ENCODE measurements around the gene CPNE8. TPM values are rescaled to one million over a fixed set of nuclear protein-coding genes. Genes with fewer than 3 reads are reported as not detected.

CPNE8 gene
- total and polyA plus RNA-seq, 2 of the 4 experiments (the other 2 are of a cell fraction): not detected

- no TSS peak for BruUV-seq (replicated peaks)
- no peaks in the 10 kb centered on the region for H3K9me1 ChIP-seq (ENCODE audit: insufficient read depth, low read length)
- WGBS, 2 experiments (ENCODE audit: extremely low coverage in 2 of 2, insufficient read length in 1 of 2): no CpG with 5 or more reads among the region's 2 CpGs
- H3K18ac ChIP-seq (ENCODE audit: low read depth, low read length): no peak overlapping the region
- ATAC-seq (ENCODE audit: low read depth) (no peak), DNase-seq (no peak)
- no peak overlapping the region for H2BK20ac ChIP-seq (ENCODE audit: low read depth, low read length)
- no peaks in the 10 kb centered on the region for H4K20me1 ChIP-seq (ENCODE audit: insufficient read depth, low read length)
- TF ChIP-seq BHLHE40 (IDR thresholded peaks at IDR 0.05; ENCODE audit: low read depth, low read length) (no peak), FOS (IDR thresholded peaks at IDR 0.05; ENCODE audit: low read depth, low read length) (no peak), RFX5 (IDR thresholded peaks at IDR 0.05; ENCODE audit: low read depth, low read length) (no peak), CHD1 (IDR thresholded peaks at IDR 0.05; ENCODE audit: low read depth, low read length) (no peak), NFE2L2 (IDR thresholded peaks at IDR 0.05; ENCODE audit: low read depth, low read length) (no peak), RAD21 (IDR thresholded peaks at IDR 0.05; ENCODE audit: low read length) (no peak), CEBPB (IDR thresholded peaks at IDR 0.05; ENCODE audit: low read depth, low read length) (no peak), USF2 (IDR thresholded peaks at IDR 0.05; ENCODE audit: low read depth, low read length) (no peak), MAZ (IDR thresholded peaks at IDR 0.05; ENCODE audit: borderline replicate concordance, low read depth, low read length) (no peak), MXI1 (IDR thresholded peaks at IDR 0.05; ENCODE audit: borderline replicate concordance, low read depth, low read length) (no peak), POLR2A (IDR thresholded peaks at IDR 0.05; ENCODE audit: low read depth, low read length) (no peak), CTCF (conservative IDR thresholded peaks at IDR 0.05; ENCODE audit: low read depth, low read length) (no peak), MAFK (IDR thresholded peaks at IDR 0.05; ENCODE audit: low read depth, low read length) (no peak), SMC3 (IDR thresholded peaks at IDR 0.05; ENCODE audit: low read depth, low read length) (no peak), RCOR1 (IDR thresholded peaks at IDR 0.05; ENCODE audit: insufficient replicate concordance, low read length) (no peak)
- TF ChIP-seq, protein P1, sequence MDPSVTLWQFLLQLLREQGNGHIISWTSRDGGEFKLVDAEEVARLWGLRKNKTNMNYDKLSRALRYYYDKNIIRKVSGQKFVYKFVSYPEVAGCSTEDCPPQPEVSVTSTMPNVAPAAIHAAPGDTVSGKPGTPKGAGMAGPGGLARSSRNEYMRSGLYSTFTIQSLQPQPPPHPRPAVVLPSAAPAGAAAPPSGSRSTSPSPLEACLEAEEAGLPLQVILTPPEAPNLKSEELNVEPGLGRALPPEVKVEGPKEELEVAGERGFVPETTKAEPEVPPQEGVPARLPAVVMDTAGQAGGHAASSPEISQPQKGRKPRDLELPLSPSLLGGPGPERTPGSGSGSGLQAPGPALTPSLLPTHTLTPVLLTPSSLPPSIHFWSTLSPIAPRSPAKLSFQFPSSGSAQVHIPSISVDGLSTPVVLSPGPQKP (IDR thresholded peaks at IDR 0.05; ENCODE audit: borderline replicate concordance, low read depth, low read length): no peak
- no peak overlapping the region for H4K5ac ChIP-seq (ENCODE audit: low read depth, low read length)
- no peak overlapping the region for H3K4ac ChIP-seq (ENCODE audit: low read depth, low read length)
- POLR2A ChIA-PET (ENCODE audit: unreplicated experiment): no interaction called here
- H3K79me1 ChIP-seq (ENCODE audit: low read depth in 1 of 2, low read length in 2 of 2): no peaks in the 10 kb centered on the region
- no peak overlapping the region for H2AK5ac ChIP-seq (ENCODE audit: low read depth, low read length)
- H3K4me1 ChIP-seq (ENCODE audit: control insufficient read depth, insufficient read depth, low read length): no peaks in the 10 kb centered on the region
- no peak overlapping the region for H2BK120ac ChIP-seq (ENCODE audit: low read depth, low read length)
- no peak overlapping the region for H3K23ac ChIP-seq (ENCODE audit: low read depth, low read length)
- no peak overlapping the region for H3K14ac ChIP-seq (replicated peaks; ENCODE audit: low read depth, low read length)
- peaks cover 6% of the 10 kb centered on the region; the same call in 1 of the 2 replicates for H3K9me3 ChIP-seq (ENCODE audit: control insufficient read depth, insufficient read depth, low read length)
- CTCF ChIA-PET: no interaction called here
- no peak overlapping the region for H2BK5ac ChIP-seq (ENCODE audit: low read depth, low read length, poor library complexity, severe bottlenecking)
- dilution Hi-C loops (cut with HindIII; ENCODE audit: low sequenced_read_pairs, unreplicated experiment) (no loop called here), intact Hi-C loops (cut with micrococcal nuclease) (no loop called here), in situ Hi-C loops (cut with MboI; ENCODE audit: low sequenced_read_pairs) (no loop called here)
- H4K91ac ChIP-seq (ENCODE audit: insufficient read depth, low read depth, low read length): no peak overlapping the region
- H3K27me3 ChIP-seq (ENCODE audit: control insufficient read depth, insufficient read depth, low read length): no peaks in the 10 kb centered on the region
- no peak overlapping the region for H4K8ac ChIP-seq (ENCODE audit: low read depth in 2 of 2, low read length in 2 of 2)
- H2AK9ac ChIP-seq (replicated peaks; ENCODE audit: low read depth, low read length, poor library complexity): no peak overlapping the region
- H3K56ac ChIP-seq (ENCODE audit: extremely low read depth, insufficient read depth, low read length): no peak overlapping the region
- H2AFZ ChIP-seq (replicated peaks; ENCODE audit: low read length, poor library complexity): no peak overlapping the region
- H3K9ac ChIP-seq (ENCODE audit: low read depth, low read length): no peak overlapping the region
- H3K36me3 ChIP-seq (ENCODE audit: control insufficient read depth, insufficient read depth, low read length): no peaks in the 10 kb centered on the region
- H2BK15ac ChIP-seq (ENCODE audit: low read depth, low read length): no peak overlapping the region
- H3K4me2 ChIP-seq (ENCODE audit: low read depth, low read length): no peak overlapping the region
- H3K4me3 ChIP-seq (ENCODE audit: insufficient read depth, low read depth, low read length): no peak overlapping the region
- no peak overlapping the region for H3K27ac ChIP-seq (ENCODE audit: insufficient read depth, low read length)
Measured at GRCh38 chr12:38746744-38747143, 158.6 kb downstream of the CPNE8 start.
